Endothelial cell of umbilical vein (primary cell): Measurements from ENCODE around the gene FAM114A1. TPM values are rescaled to one million over a fixed set of nuclear protein-coding genes. Genes with fewer than 3 reads are reported as not detected.

ENCODE experiments used
- BruUV-seq: library from RNA; stranded (reverse); fragments of 400-500 nt; replicated peaks from 2 replicates; lab custom pipeline; 2021; lab: Mats Ljungman, UMichigan
- CTCF ChIA-PET: fragments of 300-600, 350-600 bp; sonication (Branson Sonifier 250); formaldehyde crosslinking; loops from one replicate; lab custom pipeline; 2021; ENCODE audit warnings: antibody characterized with exemption, inconsistent platforms; lab: Charles Lee
- POLR2A ChIA-PET: fragments of 300-600, 350-600 bp; sonication (Branson Sonifier 250); formaldehyde crosslinking; loops from one replicate; lab custom pipeline; 2021; ENCODE audit warnings: antibody characterized with exemption, inconsistent platforms; lab: Charles Lee
- DNase-seq: peaks from one replicate; pipeline ENCODE4 v3.0.0-alpha.2; 2011; ENCODE audit warnings: low read depth, low spot score
- FAIRE-seq: peaks from 2 replicates; lab custom pipeline; 2011; peaks lifted over from hg19 to GRCh38; lab: Jason Lieb, UNC
- H2AFZ ChIP-seq: 2 replicates; pipeline ENCODE4 v1.6.0; 2012; ENCODE audit warnings: low read depth, low read length, control low read depth, inconsistent platforms
- H3K27ac ChIP-seq: 2 replicates; pipeline ENCODE4 v1.5.1; 2011; ENCODE audit warnings: low read depth, mild to moderate bottlenecking, control low read depth, low read length, moderate library complexity; ENCODE audit not compliant: insufficient read depth
- H3K27me3 ChIP-seq, 2 experiments: 2 replicates each; pipeline versions ENCODE4 v1.6.0 to v1.6.1; 2011; ENCODE audit warnings: low read length in 2 of 2, mixed read lengths in 1 of 2; ENCODE audit not compliant: control insufficient read depth in 2 of 2, insufficient read depth in 2 of 2
- H3K36me3 ChIP-seq, 2 experiments: 2 replicates in 1 of 2; 3 replicates in 1 of 2; pipeline ENCODE4 v1.5.1; 2011; ENCODE audit warnings: low read length in 2 of 2, mild to moderate bottlenecking in 1 of 2, moderate library complexity in 1 of 2; ENCODE audit not compliant: control insufficient read depth in 2 of 2, insufficient read depth in 2 of 2; ENCODE audit errors: extremely low read depth in 1 of 2
- H3K4me1 ChIP-seq: 3 replicates; pipeline ENCODE4 v1.5.1; 2011; ENCODE audit warnings: mild to moderate bottlenecking, low read length; ENCODE audit not compliant: control insufficient read depth, insufficient read depth; ENCODE audit errors: extremely low read depth
- H3K4me2 ChIP-seq: 2 replicates; pipeline ENCODE4 v1.6.1; 2011; ENCODE audit warnings: low read length, control low read depth, mixed read lengths; ENCODE audit not compliant: insufficient read depth
- H3K4me3 ChIP-seq, 3 experiments: fragments of 200-600 bp in 1 of 3; sonication (generic), shearing (Covaris generic) in 1 of 3; replicated peaks in 1 of 3; 2 replicates each; pipeline ENCODE4 v1.5.1; 2011 to 2016; ENCODE audit warnings: control low read depth in 3 of 3, low read length in 3 of 3, mild to moderate bottlenecking in 2 of 3, inconsistent platforms in 1 of 3, low read depth in 1 of 3, moderate library complexity in 1 of 3; ENCODE audit not compliant: insufficient read depth in 1 of 3
- H3K79me2 ChIP-seq: 2 replicates; pipeline ENCODE4 v1.6.0; 2012; ENCODE audit warnings: low read length, inconsistent platforms; ENCODE audit not compliant: control insufficient read depth, insufficient read depth
- H3K9ac ChIP-seq: replicated peaks from 2 replicates; pipeline ENCODE3; 2011; ENCODE audit warnings: low read length, control low read depth; ENCODE audit not compliant: insufficient read depth; ENCODE audit errors: extremely low read depth
- H3K9me1 ChIP-seq: replicated peaks from 3 replicates; pipeline ENCODE4 v1.6.0; 2011; ENCODE audit warnings: mild to moderate bottlenecking, low read length; ENCODE audit not compliant: control insufficient read depth, insufficient read depth; ENCODE audit errors: extremely low read depth
- H3K9me3 ChIP-seq: replicated peaks from 2 replicates; pipeline ENCODE4 v1.5.1; 2012; ENCODE audit warnings: low read length, inconsistent platforms; ENCODE audit not compliant: control insufficient read depth, insufficient read depth
- H4K20me1 ChIP-seq: replicated peaks from 2 replicates; pipeline ENCODE3; 2011; ENCODE audit warnings: mild to moderate bottlenecking, low read length; ENCODE audit not compliant: control insufficient read depth, insufficient read depth; ENCODE audit errors: extremely low read depth
- GATA2 ChIP-seq: IDR thresholded peaks from 2 replicates; pipeline ENCODE4 v1.7.0; 2011; ENCODE audit warnings: low read depth, mild to moderate bottlenecking, moderate library complexity, mixed read lengths, low read length; ENCODE audit not compliant: insufficient read length, insufficient read depth
- JUN ChIP-seq: IDR thresholded peaks from 2 replicates; pipeline ENCODE4 v1.6.1; 2011; ENCODE audit warnings: borderline replicate concordance, low read depth; ENCODE audit not compliant: insufficient read length, insufficient read depth
- MYC ChIP-seq: IDR thresholded peaks from one replicate; pipeline ENCODE4 v1.6.1; 2011; ENCODE audit warnings: mild to moderate bottlenecking, low read depth, low read length
- POLR2A ChIP-seq: IDR thresholded peaks from 2 replicates; pipeline ENCODE4 v1.6.1; 2012; ENCODE audit warnings: low read depth, mild to moderate bottlenecking, control low read depth, low read length
- POLR2AphosphoS5 ChIP-seq: IDR thresholded peaks from 2 replicates; pipeline ENCODE4 v1.6.1; 2012; ENCODE audit warnings: low read depth, mild to moderate bottlenecking, control low read depth, low read length, moderate library complexity; ENCODE audit not compliant: insufficient read depth
- dilution Hi-C: fragments of 300-500 bp; cut with MboI; formaldehyde crosslinking; loops from one replicate; pipeline ENCODE4 v1.15.0; 2019; ENCODE audit warnings: low sequenced_read_pairs; ENCODE audit not compliant: extremely low pct_ligation_motif_present
- intact Hi-C: fragments of 100-400 bp; cut with micrococcal nuclease; formaldehyde crosslinking; loops from one replicate; pipeline ENCODE4 v1.10.0; 2022
- polyA plus RNA-seq, 4 experiments: library from polyadenylated mRNA; depleted of rRNA in 3 of 4; stranded (reverse) in 3 of 4; unstranded in 1 of 4; fragments of >200 nt; gene quantifications; 2 replicates each; pipeline versions ENCODE4 v1.2.1 to v1.2.3, GENCODE V29; 2011 to 2012; ENCODE audit warnings: missing spikeins in 1 of 4
- total RNA-seq: library from RNA; stranded (reverse); gene quantifications from 2 replicates; pipeline ENCODE4 v1.2.3, GENCODE V29; 2021
- TF ChIP-seq, protein P1 (sequence below): IDR thresholded peaks from 2 replicates; pipeline ENCODE4 v1.6.1; 2011; ENCODE audit not compliant: insufficient read depth, insufficient read length
- TF ChIP-seq, protein P2 (sequence below), 2 donors: IDR thresholded peaks; 1 replicate in 1 of 2; 2 replicates in 1 of 2; pipeline ENCODE4 v1.5.1; 2011; ENCODE audit warnings: low read length in 2 of 2, mild to moderate bottlenecking in 2 of 2, moderate library complexity in 2 of 2, control low read depth in 1 of 2, inconsistent platforms in 1 of 2, low read depth in 1 of 2; ENCODE audit not compliant: insufficient read depth in 1 of 2; ENCODE audit errors: extremely low read depth in 1 of 2

Gene FAM114A1
- total and polyA plus RNA-seq, 2 donors (not counting 3 experiments of a cell fraction or from before 2014, with no cell fraction given), result 99.2 to 118 TPM

DNA sequence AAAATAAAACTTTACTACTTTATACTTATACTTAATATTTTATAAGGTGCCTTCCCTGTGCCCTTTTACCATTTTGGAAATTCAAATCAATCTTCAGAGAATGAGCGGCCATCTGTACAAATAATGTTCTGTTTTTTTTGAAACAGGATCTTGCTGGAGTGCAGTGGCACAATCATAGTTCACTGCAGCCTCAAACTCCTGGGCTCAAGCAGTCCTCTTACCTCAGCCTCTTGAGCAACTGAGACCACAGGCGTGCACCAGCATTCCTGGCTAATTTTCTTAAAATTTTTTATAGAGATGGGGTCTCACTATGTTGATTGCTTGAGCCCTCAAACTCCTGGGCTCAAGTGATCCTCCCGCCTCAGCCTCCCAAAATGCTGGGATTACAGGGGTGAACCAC, 53.5 kb downstream of the FAM114A1 start:
- Histone ChIP-seq H3K4me1 (no peaks in the 10 kb centered on the region), H3K79me2 (no peaks in the 10 kb centered on the region), H3K4me3 (no peak overlapping the region), H3K9me1 (no peaks in the 10 kb centered on the region), H3K27me3 (no peaks in the 10 kb centered on the region), H2AFZ (no peak overlapping the region), H3K4me2 (no peak overlapping the region), H3K9ac (no peak overlapping the region), H3K36me3 (peaks cover 12 to 23% of the 10 kb centered on the region in 2 experiments), H3K9me3 (no peaks in the 10 kb centered on the region), H4K20me1 (no peaks in the 10 kb centered on the region), H3K27ac (no peak overlapping the region)
- intact Hi-C loops (loop anchor here (5.0 kb wide), 1 partner anchor 216 kb away; no protein-coding TSS in a partner anchor), dilution Hi-C loops (no loop called here)
- FAIRE-seq (no peak), DNase-seq (no peak)
- no TSS peak for BruUV-seq
- POLR2A ChIA-PET, result no interaction called here
- CTCF ChIA-PET, result no interaction called here
- TF ChIP-seq, protein P1, sequence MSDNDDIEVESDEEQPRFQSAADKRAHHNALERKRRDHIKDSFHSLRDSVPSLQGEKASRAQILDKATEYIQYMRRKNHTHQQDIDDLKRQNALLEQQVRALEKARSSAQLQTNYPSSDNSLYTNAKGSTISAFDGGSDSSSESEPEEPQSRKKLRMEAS, result no peak
- TF ChIP-seq, protein P2, sequence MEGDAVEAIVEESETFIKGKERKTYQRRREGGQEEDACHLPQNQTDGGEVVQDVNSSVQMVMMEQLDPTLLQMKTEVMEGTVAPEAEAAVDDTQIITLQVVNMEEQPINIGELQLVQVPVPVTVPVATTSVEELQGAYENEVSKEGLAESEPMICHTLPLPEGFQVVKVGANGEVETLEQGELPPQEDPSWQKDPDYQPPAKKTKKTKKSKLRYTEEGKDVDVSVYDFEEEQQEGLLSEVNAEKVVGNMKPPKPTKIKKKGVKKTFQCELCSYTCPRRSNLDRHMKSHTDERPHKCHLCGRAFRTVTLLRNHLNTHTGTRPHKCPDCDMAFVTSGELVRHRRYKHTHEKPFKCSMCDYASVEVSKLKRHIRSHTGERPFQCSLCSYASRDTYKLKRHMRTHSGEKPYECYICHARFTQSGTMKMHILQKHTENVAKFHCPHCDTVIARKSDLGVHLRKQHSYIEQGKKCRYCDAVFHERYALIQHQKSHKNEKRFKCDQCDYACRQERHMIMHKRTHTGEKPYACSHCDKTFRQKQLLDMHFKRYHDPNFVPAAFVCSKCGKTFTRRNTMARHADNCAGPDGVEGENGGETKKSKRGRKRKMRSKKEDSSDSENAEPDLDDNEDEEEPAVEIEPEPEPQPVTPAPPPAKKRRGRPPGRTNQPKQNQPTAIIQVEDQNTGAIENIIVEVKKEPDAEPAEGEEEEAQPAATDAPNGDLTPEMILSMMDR (IDR thresholded peaks at IDR 0.05; ENCODE audit: extremely low read depth in 1 of 2, insufficient read depth in 1 of 2, low read depth in 1 of 2, low read length in 2 of 2), result no peak
- TF ChIP-seq POLR2AphosphoS5 (no peak), POLR2A (no peak), GATA2 (no peak)

DNA sequence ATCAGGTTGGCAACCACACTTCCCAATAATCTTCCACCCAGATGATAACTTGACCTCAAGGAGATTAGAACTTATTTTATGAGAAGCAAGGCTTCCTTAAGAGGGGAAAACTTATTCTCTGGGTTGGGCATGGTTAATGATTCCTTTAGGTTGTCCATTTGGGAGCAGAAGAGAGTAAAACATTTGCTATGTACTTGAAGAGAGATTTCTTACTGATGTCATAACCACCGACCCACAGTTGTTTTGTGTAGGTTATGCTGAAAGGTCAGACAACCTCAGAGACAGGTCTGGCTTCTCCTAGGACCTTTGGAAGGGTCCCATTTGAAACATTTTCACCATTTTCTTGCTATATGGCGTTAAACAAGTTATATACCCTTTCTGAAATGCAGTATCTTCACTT, 56.1 kb downstream of the FAM114A1 start:
- DNase-seq, result no peak
- Histone ChIP-seq H2AFZ (no peak overlapping the region), H3K9me1 (no peaks in the 10 kb centered on the region), H3K4me3 (no peak overlapping the region), H4K20me1 (no peaks in the 10 kb centered on the region), H3K27me3 (no peaks in the 10 kb centered on the region), H3K9me3 (no peaks in the 10 kb centered on the region), H3K4me1 (no peaks in the 10 kb centered on the region), H3K36me3 (peaks cover 7 to 35% of the 10 kb centered on the region in 2 experiments), H3K27ac (no peak overlapping the region), H3K9ac (no peak overlapping the region), H3K4me2 (no peak overlapping the region), H3K79me2 (no peaks in the 10 kb centered on the region)
- FAIRE-seq, result no peak
- intact Hi-C loops, result loop anchor here (5.0 kb wide), 1 partner anchor 214 kb away; no protein-coding TSS in a partner anchor
- CTCF ChIA-PET, result interaction anchor here (0.7 to 0.9 kb wide), 2 partner anchors 10 to 211 kb away, joined by 4 to 5 read pairs; no protein-coding TSS in a partner anchor
- POLR2A ChIA-PET, result no interaction called here
- dilution Hi-C loops, result no loop called here
- TF ChIP-seq POLR2A, result no peak
- no peak for TF ChIP-seq POLR2AphosphoS5
- TF ChIP-seq JUN, result no peak
- TF ChIP-seq, protein P2 (IDR thresholded peaks at IDR 0.05; ENCODE audit: extremely low read depth in 1 of 2, insufficient read depth in 1 of 2, low read depth in 1 of 2, low read length in 2 of 2), result no peak
- no peak for TF ChIP-seq MYC
- no TSS peak for BruUV-seq
